Panc1 (cell line): Measurements from ENCODE around the gene JUN. TPM values are rescaled to one million over a fixed set of nuclear protein-coding genes. Genes with fewer than 3 reads are reported as not detected.

Source experiments
- ATAC-seq: fragments of 200-7000 bp; cut with Tn5 transposase; 2 replicates; pipeline ENCODE4 v1.9.1; 2020; ENCODE audit warnings: mild to moderate bottlenecking, moderate library complexity
- BruUV-seq: library from RNA; stranded (reverse); fragments of 400-500 nt; replicated peaks from 2 replicates; lab custom pipeline; 2021; lab: Mats Ljungman, UMichigan
- CTCF ChIA-PET: fragments of 300-600 bp; sonication (Branson Sonifier 250); formaldehyde crosslinking; loops from one replicate; lab custom pipeline; 2022; ENCODE audit warnings: antibody characterized with exemption; lab: Charles Lee
- POLR2A ChIA-PET: fragments of 300-600 bp; sonication (Branson Sonifier 250); formaldehyde crosslinking; loops from one replicate; lab custom pipeline; 2022; ENCODE audit warnings: antibody characterized with exemption; lab: Charles Lee
- DNase-seq: peaks from one replicate; pipeline ENCODE4 v3.0.0-alpha.2; 2010; ENCODE audit warnings: low read depth, low spot score
- H3K27ac ChIP-seq: 2 replicates; pipeline ENCODE4 v1.5.1; 2011; ENCODE audit warnings: mild to moderate bottlenecking, low read length, inconsistent platforms
- H3K27me3 ChIP-seq: fragments of 200-500 bp; sonication (Bioruptor generic); 2 replicates; pipeline ENCODE4 v1.6.0; 2014; ENCODE audit warnings: low read length, inconsistent platforms; ENCODE audit not compliant: control insufficient read depth, insufficient read depth
- H3K36me3 ChIP-seq: fragments of 200-500 bp; sonication (Bioruptor generic); 2 replicates; pipeline ENCODE4 v1.5.1; 2014; ENCODE audit warnings: inconsistent platforms, mild to moderate bottlenecking, low read length, moderate library complexity; ENCODE audit not compliant: control insufficient read depth, insufficient read depth
- H3K4me1 ChIP-seq: 2 replicates; pipeline ENCODE4 v1.5.1; 2011; ENCODE audit warnings: inconsistent platforms, mild to moderate bottlenecking, low read length, moderate library complexity; ENCODE audit not compliant: control insufficient read depth, insufficient read depth
- H3K4me3 ChIP-seq, 2 experiments: 2 replicates each; pipeline ENCODE4 v1.5.1; 2011 to 2012; ENCODE audit warnings: low read depth in 2 of 2, low read length in 2 of 2, mild to moderate bottlenecking in 2 of 2, inconsistent platforms in 1 of 2, moderate library complexity in 1 of 2
- H3K9me3 ChIP-seq: fragments of 200-500 bp; sonication (Bioruptor generic); 2 replicates; pipeline ENCODE4 v1.5.1; 2014; ENCODE audit warnings: low read depth, mild to moderate bottlenecking, inconsistent platforms, low read length, moderate library complexity; ENCODE audit not compliant: control insufficient read depth, insufficient read depth
- CTCF ChIP-seq: fragments of 450-650 bp; IDR thresholded peaks from 2 replicates; pipeline ENCODE4 v1.5.1; 2017; ENCODE audit warnings: mild to moderate bottlenecking
- POLR2AphosphoS5 ChIP-seq: IDR thresholded peaks from 2 replicates; pipeline ENCODE4 v1.6.1; 2012; ENCODE audit warnings: mild to moderate bottlenecking, low read depth, low read length, moderate library complexity
- REST ChIP-seq, 2 experiments: IDR thresholded peaks; 2 replicates each; pipeline ENCODE4 v1.6.1; 2011 to 2012; ENCODE audit warnings: low read depth in 2 of 2, control low read depth in 1 of 2, low read length in 1 of 2, mild to moderate bottlenecking in 1 of 2, moderate library complexity in 1 of 2; ENCODE audit not compliant: insufficient read depth in 1 of 2
- SIN3A ChIP-seq: IDR thresholded peaks from 2 replicates; pipeline ENCODE4 v1.6.1; 2012; ENCODE audit warnings: low read depth, mild to moderate bottlenecking, low read length, moderate library complexity, borderline replicate concordance; ENCODE audit not compliant: insufficient read depth
- TCF7L2 ChIP-seq: IDR thresholded peaks from 2 replicates; pipeline ENCODE4 v1.6.1; 2011; ENCODE audit warnings: mild to moderate bottlenecking, low read depth, low read length, inconsistent platforms
- in situ Hi-C: cut with HindIII; loops from 2 replicates; pipeline ENCODE4 v1.10.0; 2016; ENCODE audit warnings: low sequenced_read_pairs, low pct_unique_long_range_greater_than_20kb
- intact Hi-C: fragments of 100-400 bp; cut with micrococcal nuclease; formaldehyde crosslinking; loops from one replicate; pipeline ENCODE4 v1.10.0; 2022; ENCODE audit not compliant: unreplicated experiment
- total RNA-seq: library from RNA; stranded (reverse); gene quantifications from one replicate; pipeline ENCODE4 v1.2.1, GENCODE V29; 2021; ENCODE audit not compliant: unreplicated experiment

The JUN gene
- total RNA-seq, 1 experiment from 2014 or later = 70.0 TPM

- no peak overlapping the region for H3K4me3 ChIP-seq
- ATAC-seq = no peak
- intact Hi-C loops (no loop called here), in situ Hi-C loops (no loop called here)
- ChIA-PET POLR2A (no interaction called here), CTCF (no interaction called here)
- no peak overlapping the region for H3K27ac ChIP-seq
- no peaks in the 10 kb centered on the region for H3K36me3 ChIP-seq
- no TSS peak for BruUV-seq
- no peaks in the 10 kb centered on the region for H3K9me3 ChIP-seq
- no peaks in the 10 kb centered on the region for H3K27me3 ChIP-seq
- H3K4me1 ChIP-seq = no peaks in the 10 kb centered on the region
- no peak for TF ChIP-seq CTCF
- TF ChIP-seq REST (IDR thresholded peaks at IDR 0.05; ENCODE audit: insufficient read depth in 1 of 2, low read depth in 2 of 2, low read length in 1 of 2) = no peak
- TF ChIP-seq TCF7L2 = no peak
- TF ChIP-seq POLR2AphosphoS5 = no peak
- DNase-seq = no peak
Measured at GRCh38 chr1:58774027-58774426, 9.8 kb downstream of the JUN start.

- no peak for TF ChIP-seq TCF7L2
- TF ChIP-seq POLR2AphosphoS5 = no peak
- no peak for TF ChIP-seq REST (IDR thresholded peaks at IDR 0.05; ENCODE audit: insufficient read depth in 1 of 2, low read depth in 2 of 2, low read length in 1 of 2)
- TF ChIP-seq CTCF = no peak
- TF ChIP-seq SIN3A = no peak
- no TSS peak for BruUV-seq
- H3K27me3 ChIP-seq = no peaks in the 10 kb centered on the region
- CTCF ChIA-PET = no interaction called here
- in situ Hi-C loops = no loop called here
- POLR2A ChIA-PET = no interaction called here
- intact Hi-C loops = no loop called here
- DNase-seq (no peak), ATAC-seq (peak; percentile 65; the same call in 1 of the 2 replicates)
- no peaks in the 10 kb centered on the region for H3K36me3 ChIP-seq
- H3K9me3 ChIP-seq = no peaks in the 10 kb centered on the region
- H3K4me3 ChIP-seq = no peak overlapping the region
- no peaks in the 10 kb centered on the region for H3K4me1 ChIP-seq
- peak overlapping the region; percentile 26; the same call in 1 of the 2 replicates for H3K27ac ChIP-seq
Measured at GRCh38 chr1:58773406-58773840, 10.4 kb downstream of the JUN start.
